NT2/D1 (cell line): ENCODE results near the gene NPC1.

Source experiments
- SUZ12 ChIP-seq: IDR thresholded peaks from 2 replicates; pipeline ENCODE4 v1.6.1; 2011; ENCODE audit not compliant: insufficient read length, insufficient read depth; ENCODE audit errors: extremely low read depth
- YY1 ChIP-seq: IDR thresholded peaks from 2 replicates; pipeline ENCODE4 v1.6.1; 2011; ENCODE audit not compliant: insufficient read length, insufficient read depth

DNA sequence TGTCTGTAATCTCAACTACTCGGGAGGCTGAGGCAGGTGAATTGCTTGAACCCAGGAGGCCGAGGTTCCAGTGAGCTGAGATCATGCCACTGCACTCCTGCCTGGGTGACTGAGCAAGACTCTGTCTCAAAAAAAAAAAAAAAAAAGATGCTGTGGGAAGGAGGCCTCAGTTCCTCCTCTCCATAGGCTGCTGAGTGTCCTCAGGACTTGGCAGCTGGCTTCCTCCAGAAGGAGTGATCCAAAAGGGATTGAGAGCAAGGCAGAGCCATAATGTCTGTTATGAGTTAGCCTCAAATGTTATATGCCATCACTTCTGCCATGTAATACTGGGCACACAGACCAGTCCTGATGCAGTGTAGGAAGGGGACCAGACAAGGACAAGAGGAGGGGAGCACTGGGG lies 6.6 kb upstream of the NPC1 start:
- TF ChIP-seq YY1 (no peak), SUZ12 (no peak)
